Measurements from ENCODE around the gene FNDC3A.
"Not testable (repeated sequence)": the region's sequence is repeated elsewhere in the genome, so short reads cannot be mapped to it uniquely, and the experiment has no call there.

FNDC3A gene

DNA sequence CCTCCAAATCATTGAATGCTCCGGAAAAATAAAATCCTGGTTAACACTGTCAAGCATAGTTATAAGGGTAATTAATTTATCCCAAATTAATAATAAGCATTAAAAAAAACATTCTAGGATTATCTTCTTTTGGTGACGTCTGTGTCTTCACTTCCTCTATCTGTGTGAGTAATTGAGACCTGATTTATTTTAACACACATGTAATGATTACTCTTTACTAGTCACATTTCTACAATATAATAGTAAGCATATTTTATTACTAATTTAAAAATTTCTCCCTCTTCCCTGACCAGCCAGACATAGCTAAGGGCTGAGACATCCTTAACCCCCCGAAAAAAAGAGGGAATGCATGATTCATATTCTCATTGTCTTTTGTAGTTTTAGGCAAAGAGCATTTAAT lies 2.3 kb downstream of the FNDC3A start:
- peak in 1 of 2 experiments; percentile 35 for DNase-seq

DNA sequence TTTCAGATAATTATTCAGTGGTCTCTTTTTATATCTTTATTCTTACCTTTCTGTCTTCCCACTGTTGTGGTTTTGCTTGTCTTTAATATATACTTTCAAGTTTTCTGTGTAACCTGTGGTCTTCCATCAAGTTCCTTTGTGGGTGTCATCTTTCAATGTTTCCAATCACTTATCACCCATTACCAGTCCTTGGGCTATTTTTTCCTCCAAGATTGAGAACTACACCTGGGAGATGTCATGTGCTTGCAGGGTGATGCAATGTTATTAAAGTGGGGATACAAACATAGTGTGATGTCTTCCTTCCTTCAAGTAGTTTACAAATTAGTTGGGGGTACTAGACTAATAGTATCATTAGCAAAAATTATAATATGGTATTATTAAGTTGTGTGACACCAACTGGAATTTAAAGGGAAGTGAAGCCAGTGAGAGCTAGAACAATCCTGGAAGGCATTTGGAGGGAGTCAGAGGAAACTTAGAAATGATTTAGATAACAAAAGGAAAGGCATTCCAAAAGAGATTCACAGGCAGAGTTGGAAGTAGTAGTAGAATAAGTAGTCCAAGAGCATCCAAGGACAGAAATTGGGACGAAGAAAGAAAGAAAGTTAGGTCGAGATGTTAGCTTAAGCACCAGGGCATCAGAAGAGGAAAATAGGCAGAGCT lies 3.4 kb downstream of the FNDC3A start:
- peak in 1 of 2 experiments; percentile 20 for DNase-seq

DNA sequence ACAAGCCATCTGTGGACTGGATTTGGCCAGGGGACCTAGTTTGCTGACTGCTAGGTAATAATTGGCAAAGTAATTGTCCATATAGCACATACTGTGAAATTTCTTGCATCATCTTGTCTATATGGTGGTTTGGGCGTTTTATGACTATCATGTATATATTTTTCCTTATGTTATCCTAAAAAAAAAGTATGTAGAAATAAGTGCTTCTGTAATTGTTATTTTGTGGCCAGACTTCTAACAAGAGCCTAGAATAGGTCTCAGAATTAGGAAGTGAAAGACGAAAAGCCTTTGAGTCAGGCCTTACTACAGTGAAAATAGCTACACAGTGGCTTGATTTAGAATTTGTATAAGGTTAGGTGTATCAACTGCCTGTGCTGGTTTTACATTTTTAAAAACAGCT lies 4.2 kb downstream of the FNDC3A start:
- DNase-seq: peak; percentile 28 to 38

DNA sequence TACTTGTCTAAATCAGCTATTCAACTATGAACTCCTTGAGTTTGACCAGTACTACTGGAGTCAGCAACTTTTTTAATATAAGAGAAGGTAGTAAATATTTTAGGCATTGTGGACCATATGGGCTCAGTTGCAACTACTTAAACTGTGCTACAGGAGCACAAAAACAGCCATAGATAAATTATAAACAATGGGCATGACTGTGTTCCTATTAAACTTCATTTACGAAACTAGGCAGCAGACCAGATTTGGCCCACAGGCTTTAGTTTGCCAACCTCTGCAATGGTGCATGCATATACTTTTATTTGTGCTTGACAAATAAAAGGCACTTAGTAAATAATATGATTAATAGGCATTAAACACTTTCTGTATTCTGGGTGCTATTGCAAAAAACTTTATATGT lies 7.6 kb downstream of the FNDC3A start:
- DNase-seq: no peak

DNA sequence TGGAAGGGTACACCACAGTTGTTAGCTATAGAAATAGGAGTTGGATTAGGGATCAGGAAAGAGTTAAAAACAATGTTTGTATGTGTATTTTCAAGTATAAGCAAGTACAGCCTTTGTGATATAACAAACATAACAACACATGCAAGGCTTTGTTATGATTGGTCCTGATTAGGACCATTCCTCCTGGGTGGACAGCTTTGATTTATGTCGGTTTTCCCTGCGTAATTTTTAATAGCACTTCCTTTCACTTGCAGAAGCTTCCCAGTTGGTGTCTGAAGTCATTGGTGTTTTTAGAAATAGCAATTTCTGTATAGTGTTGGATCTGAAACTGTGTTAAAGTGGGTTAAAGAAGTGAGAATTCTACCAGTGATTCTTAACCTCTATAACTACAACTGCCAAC lies 10.0 kb downstream of the FNDC3A start:
- no peak for DNase-seq

DNA sequence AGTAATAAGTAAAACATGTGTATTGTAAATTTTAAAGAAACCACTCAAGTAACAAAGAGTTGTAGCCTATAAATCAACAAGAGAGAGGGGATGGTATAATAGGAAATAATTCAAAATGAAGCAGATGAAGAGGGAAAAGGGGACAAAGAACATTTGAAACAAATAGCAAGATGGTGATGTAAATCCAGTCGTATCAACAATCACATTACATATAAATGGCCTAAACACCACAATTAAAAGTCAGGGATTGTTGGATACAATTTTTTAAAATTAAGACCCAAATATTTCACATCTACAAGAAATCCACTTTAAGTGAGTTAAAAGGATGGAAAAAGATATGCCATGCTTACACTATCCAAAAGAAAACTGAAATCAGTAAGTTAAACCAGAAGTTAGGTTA lies 15.2 kb downstream of the FNDC3A start:
- DNase-seq: no peak

DNA sequence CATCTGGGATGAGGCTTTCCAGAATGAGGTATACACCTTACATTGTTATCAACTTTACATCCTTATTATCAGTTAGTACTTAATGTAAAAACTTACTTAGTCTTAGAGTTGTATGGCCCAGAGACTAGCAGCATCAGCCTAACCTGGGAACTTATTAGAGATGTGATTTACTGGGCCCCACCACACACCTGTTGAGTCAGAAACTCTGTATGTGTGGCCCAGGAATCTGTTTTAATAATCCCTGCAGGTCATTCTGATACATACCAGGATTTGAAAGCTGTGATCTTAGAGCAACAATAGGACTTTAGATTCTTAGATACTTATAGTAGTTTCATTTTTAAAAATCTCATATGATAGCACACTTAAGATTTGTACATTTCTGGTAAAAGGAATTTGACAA lies 17.4 kb downstream of the FNDC3A start:
- no peak for DNase-seq

DNA sequence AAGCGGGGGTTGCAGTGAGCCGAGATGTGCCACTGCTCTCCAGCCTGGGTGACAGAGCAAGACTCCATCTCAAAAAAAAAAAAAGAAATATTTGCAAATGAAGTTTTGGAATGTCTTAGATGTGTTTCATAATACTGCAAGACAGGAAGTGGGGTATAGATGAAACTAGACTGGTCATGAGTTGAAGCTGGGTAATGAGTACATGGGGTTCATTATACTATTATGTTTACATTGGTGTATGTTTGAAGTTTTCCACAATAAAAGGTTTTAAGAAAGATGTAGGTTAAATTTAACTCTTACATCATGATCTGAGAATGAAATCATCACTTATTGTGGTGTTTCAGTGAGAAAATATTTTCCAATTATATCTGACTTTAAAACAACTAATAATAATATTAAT lies 19.0 kb downstream of the FNDC3A start:
- peak in 1 of 2 experiments; percentile 20 for DNase-seq

DNA sequence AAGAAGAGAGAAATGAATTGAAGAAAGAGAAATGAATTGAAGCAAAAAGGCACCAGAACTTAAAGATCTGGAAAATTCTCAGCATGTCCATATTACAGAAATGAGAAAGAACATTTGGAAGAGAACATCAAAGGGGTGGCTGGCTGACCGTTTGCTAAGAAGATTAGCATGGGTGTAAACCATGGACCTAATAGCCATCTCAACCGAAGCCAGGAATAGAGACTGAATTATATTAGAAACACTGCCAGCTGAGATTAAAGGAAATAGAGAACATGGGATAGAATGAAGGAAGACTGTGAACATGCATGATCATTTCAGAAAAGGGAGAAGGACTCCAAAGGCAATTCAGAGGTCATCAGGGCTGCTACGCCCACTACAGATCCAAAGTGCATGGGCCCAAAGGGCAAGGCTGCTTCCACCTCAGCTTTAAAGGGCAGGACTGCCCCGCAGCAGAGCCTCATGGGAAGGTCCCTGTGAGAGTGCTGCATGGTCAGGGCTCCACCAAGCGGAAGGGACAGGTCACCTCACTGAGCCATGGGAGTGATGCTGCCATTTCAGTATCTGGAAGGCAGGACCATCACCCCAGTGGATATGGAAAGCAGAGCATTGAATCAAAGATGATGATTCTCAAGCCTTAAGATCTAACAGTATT lies 23.1 kb downstream of the FNDC3A start:
- no peak for DNase-seq

DNA sequence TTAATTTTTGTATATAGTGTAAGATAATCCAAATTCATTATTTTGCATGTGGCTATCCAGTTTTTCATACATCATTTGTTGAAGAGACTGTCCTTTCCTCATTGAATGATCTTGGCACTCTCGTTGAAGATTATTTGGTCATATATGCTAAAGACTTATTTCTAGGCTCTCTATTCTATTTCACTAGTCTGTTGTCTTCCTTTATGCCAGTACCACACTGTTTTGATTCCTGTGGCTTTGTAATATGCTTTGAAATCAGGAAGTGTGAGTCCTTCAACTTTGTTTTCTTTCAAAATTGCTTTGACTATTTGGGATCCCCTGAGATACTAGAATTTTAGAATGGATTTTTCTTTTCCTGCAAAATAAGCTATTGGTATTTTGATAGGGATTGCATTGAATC lies 24.5 kb downstream of the FNDC3A start:
- DNase-seq: no peak

DNA sequence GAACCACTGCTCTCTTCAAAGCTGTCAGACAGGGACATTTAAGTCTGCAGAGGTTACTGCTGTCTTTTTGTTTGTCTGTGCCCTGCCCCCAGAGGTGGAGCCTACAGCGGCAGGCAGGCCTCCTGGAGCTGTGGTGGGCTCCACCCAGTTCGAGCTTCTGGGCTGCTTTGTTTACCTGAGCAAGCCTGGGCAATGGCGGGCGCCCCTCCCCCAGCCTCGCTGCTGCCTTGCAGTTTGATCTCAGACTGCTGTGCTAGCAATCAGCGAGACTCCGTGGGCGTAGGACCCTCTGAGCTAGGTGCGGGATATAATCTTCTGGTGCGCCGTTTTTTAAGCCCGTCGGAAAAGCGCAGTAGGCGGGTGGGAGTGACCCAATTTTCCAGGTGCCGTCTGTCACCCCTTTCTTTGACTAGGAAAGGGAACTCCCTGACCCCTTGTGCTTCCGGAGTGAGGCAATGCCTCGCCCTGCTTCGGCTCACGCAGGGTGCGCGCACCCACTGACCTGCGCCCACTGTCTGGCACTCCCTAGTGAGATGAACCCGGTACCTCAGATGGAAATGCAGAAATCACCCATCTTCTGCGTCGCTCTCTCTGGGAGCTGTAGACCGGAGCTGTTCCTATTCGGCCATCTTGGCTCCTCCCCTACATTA lies 43.4 kb downstream of the FNDC3A start:
- not testable (repeated sequence) for DNase-seq

DNA sequence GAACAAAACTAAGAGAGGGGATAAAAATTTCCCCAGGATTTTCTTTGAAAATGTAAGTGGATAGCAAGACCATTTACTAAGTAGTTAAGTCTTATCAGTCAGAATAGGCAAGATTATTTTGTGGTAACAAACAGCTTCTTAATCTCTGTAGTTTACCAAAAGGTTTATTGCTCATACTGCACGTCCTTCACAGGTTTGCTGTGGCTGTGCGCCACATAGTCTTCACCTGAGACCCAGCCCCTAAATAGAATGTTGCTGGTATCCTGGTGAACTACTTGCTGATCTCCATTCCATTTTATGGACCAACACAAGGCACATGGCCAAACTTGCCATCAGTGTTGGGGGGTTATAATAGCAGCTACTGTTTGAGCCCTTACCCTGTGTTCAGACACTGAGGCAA lies 44.6 kb downstream of the FNDC3A start:
- DNase-seq: no peak

DNA sequence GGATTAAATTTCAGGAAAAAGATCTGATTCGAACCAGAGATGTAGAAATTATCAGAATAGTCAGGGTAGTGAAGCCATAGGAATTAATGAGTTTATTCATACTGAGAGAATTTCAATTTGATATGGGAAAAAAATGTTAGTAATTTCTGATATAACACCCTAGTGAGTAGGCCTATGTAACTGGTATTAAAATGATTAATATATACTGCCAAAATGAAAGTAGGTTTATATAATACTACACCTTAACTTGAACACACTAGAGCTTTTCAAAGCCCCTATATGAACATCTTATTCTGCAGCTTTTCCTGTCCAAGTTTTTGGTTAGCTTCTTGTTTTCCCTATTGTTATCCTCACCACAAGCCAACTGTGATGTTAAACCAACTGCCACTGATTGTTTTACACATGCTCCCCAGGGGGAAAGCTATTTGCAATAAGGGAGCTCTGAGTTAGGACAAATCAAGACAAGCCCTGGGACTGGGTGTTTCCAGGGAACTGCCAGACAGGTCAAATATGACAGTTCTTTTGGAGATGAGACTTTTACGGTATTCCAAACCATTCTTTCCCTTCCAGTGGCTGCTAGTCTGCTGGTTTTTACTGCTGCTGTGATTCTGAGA lies 45.3 kb downstream of the FNDC3A start:
- no peak for DNase-seq

DNA sequence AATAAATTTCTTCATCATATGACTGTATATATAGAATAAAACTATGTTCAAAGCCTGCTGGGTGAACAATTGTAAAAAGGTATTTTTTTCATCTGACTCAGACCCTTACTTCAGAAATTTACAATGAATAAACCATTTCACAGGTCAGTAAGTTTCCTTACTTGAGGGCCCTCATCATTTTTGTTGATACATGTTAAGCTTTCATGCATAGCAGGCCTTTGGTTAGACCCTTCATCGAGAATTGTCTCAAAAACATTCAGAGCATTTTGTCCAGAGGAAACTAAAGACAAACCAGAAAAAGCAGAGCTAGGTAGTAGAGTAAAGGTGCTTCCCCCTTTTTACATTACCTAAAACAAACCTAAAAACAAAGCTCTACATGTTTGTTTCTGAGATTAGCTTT lies 46.2 kb downstream of the FNDC3A start:
- DNase-seq: no peak

DNA sequence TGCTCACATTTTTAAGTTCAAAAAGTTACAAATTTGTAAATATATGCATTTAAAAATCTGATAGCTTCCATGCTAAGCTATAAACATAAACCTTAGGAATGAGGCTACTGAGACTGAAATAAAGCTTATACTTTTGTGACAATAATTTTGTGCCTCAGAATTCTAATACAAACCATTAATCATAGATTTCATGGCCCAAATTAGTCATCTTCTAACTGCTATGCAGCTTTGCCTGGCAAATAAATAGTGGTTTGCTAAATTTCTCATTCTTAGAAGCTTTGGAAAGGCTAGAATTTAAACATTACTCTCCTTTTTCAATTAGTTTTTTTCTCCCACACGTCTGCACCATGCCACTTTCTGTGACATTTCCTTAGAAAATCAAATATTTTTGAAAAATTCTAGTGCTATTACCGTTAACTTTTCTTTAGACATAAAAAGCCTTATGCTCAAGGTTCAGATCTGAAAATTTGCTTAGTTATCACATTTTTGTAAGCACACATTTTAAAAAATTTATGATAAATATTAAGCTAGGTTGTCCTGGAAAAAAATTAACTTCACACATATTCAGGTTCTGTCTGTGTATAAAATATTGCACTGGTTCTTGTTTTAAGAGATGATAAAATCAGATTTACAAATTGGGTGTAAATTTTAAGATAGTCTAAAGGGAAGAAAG lies 46.9 kb downstream of the FNDC3A start:
- no peak for DNase-seq

DNA sequence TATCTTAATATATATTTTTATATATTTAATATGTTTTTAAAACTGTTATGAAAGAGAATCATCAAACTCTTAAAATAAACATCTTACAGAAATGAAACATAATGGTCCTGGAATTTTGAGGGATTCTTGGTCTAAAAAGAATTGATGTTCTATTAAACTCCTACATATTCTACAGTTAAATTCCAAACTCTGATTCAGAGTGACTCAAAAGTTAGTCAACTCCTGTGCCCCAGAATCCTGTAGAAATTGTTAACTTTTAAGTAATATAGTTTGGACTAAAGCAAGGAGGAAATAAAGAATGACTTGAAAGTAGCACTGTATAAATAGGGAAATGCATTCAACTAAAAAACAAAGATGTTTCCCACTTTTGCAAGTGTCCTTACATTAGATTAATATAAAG lies 47.7 kb downstream of the FNDC3A start:
- DNase-seq: no peak

DNA sequence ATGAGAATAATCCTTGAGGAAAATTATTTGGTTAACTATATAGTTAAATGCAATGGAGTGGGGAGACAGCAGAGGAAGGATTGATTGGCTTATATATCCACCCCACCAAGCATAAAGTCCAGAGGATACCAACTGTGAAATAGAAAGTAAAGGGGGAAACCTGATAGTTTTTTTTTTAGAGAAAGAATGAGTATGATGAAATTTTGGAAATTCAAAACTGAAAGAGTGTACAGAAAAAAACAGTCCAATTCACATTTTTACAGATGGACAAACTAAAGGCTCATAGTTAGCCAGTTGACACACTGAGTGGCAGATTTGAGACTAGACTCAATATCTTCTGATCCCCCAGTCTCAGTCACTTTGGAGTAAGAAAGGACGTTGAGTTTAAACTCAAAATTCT lies 51.1 kb downstream of the FNDC3A start:
- DNase-seq: no peak

DNA sequence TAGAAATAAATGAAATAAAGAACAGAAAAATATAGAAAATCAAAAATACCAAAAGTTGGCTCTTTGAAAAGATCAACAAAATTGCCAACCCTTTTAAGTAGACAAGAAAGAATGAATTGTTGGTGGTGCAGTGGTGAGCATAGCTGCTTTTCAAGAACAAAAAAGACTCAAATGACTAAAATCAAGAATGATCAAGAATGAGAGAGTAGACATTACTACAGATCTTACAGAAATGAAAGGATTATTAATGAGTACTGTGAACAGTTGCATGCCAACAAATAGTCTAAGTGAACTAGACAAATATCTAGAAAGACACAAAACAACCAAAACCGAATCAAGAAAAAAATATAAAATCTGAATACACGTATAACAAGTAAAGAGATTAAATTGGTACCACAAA lies 53.9 kb downstream of the FNDC3A start:
- no peak for DNase-seq

DNA sequence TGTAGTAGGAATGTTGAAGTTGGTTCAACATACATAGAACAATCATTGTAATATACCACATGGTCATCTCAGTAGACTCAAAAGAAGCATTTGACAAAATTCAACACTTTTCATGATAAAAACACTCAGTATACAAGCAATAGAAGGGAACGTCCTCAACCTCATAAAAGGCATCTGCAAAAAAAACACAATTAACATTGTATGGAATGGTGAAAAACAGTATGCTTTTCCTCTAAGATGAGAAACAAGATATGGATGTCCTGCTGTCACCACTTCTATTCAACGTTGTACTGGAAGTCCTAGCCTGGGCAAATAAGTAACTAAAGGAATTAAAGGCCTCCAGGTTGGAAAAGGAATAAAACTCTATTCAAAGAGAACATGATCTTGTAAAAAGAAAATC lies 54.5 kb downstream of the FNDC3A start:
- DNase-seq: no peak

DNA sequence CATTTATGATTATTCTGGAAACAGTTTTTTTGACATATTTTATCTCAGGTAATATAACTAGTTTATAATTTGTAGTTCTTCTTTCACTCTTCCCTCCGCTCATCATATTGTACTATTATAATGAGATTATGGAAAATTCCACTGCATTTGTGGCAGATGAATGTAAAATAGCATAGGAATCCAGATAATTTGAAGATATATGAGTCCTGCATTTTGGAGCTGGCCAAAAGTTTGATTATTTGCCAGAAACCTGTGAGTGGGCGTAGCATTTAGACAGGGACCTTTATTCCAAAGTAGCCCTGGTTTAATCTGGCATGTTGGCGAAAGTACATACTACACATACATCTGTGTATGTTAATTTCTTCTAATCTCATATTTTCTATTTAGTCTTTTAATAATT lies 65.2 kb downstream of the FNDC3A start:
- DNase-seq: no peak

DNA sequence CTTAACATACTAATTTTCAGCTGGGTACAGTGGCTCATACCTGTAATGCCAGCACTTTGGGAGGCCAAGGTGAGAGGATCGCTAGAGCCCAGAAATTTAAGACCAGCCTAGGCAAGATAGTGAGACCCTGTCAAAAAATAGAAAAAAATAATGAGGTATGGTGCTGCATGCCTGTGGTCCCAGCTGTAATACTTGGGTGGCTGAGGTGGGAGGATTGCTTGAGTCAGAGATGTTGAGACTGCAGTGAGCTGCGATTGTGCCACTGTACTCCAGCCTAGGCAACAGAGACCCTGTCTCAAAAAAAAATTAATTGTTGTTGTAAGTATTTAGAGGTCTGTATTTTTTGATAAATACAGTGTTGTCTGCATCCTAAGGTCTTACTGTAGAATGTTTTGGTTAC lies 66.8 kb downstream of the FNDC3A start:
- DNase-seq: no peak

DNA sequence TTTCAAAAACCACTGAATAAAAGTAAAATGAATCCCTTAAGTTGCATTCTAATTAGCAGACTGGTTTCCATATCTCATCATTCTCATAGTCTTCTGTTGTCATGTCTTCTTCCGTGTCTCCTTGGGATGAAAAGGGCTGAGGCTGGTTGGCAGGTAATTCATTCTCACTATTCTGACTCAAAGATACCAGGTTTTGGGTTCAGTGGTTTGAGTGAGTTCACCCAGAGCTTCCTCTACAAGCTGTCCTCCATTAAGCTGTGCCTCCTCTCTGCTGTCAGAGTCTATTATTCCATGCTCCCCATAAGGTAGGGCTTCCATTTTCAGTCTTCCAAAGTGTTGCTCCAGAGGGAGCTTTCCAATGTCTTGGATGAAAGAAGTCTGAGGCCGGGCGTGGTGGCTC lies 68.3 kb downstream of the FNDC3A start:
- no peak for DNase-seq

DNA sequence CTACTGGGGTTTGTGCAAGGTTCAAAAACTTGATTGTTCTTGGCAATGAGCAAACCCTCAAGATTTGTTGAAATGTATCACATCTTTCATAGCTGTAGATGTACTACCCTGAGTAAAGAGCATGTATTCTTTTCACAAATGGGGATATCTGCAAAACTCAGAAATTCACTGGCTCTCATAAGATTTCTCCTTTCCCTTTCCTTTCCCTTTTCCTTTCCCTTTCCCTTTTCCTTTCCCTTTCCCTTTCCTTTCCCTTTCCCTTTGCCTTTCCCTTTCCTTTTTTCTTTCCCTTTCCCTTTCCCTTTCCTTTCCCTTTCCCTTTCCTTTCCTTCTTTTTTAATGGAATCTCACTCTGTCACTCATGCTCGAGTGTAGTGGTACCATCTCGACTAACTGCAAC lies 69.1 kb downstream of the FNDC3A start:
- no peak for DNase-seq

DNA sequence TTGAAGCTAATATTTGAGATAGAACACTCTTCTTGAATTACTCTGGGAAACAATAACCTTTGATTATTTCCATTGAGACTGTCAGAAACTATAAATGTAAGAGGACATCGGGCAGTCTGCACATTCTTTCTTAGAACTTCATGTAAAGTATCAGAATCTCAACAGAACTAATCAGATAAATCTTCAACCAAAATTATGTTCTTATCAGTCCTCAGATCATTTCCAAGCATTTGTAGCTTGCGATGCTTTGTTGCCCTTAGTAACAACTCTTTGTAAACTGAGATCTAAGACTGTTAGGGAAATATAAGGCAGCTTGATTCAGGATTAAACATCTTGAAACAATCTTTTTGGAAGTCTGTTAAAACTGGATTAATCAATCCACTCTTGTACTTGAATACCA lies 70.3 kb downstream of the FNDC3A start:
- no peak for DNase-seq
